Left lung (tissue), 10 donors: Measurements from ENCODE around the gene SUPT3H. TPM values are rescaled to one million over a fixed set of nuclear protein-coding genes. Genes with fewer than 3 reads are reported as not detected.

Experiments
- ATAC-seq: fragments of 200-7000 bp; cut with Tn5 transposase; one replicate; pipeline ENCODE4 v1.9.1; 2020; ENCODE audit warnings: moderate library complexity
- DNase-seq, 4 donors: peaks; one replicate each; pipeline ENCODE4 v3.0.0-alpha.2; 2013 to 2020
- H3K27ac ChIP-seq, 2 donors: fragments of 200-600 bp; sonication (generic) in 1 of 2; one replicate each; pipeline versions ENCODE4 v1.5.0 to v1.8.0; 2020 to 2021
- H3K27me3 ChIP-seq, 2 donors: fragments of 200-600 bp; sonication (generic) in 1 of 2; one replicate each; pipeline versions ENCODE4 v1.5.0 to v1.8.0; 2020 to 2021
- H3K36me3 ChIP-seq, 2 donors: fragments of 200-600 bp; sonication (generic) in 1 of 2; one replicate each; pipeline versions ENCODE4 v1.5.0 to v1.8.0; 2020 to 2021
- H3K4me1 ChIP-seq, 2 donors: fragments of 200-600 bp; one replicate each; pipeline ENCODE4 v1.8.0; 2021
- H3K4me3 ChIP-seq, 2 donors: fragments of 200-600 bp; sonication (generic) in 1 of 2; one replicate each; pipeline versions ENCODE4 v1.5.0 to v1.8.0; 2020 to 2021; ENCODE audit warnings: mild to moderate bottlenecking in 1 of 2
- H3K9me3 ChIP-seq, 2 donors: fragments of 200-600 bp; sonication (generic) in 1 of 2; one replicate each; pipeline versions ENCODE4 v1.5.0 to v1.8.0; 2020 to 2021
- CTCF ChIP-seq, 2 donors: fragments of 200-600 bp; sonication (generic) in 1 of 2; IDR thresholded peaks; one replicate each; pipeline versions ENCODE4 v1.5.0 to v1.8.0; 2021; ENCODE audit warnings: antibody characterized with exemption in 2 of 2
- intact Hi-C, 2 donors: fragments of 100-400 bp; cut with DNase I; formaldehyde crosslinking; loops; one replicate each; pipeline versions ENCODE4 v1.11.2 to v1.14.2; 2022
- polyA plus RNA-seq, 6 donors: library from polyadenylated mRNA; unstranded; fragments of 120-200 nt; gene quantifications; one replicate each; pipeline ENCODE4 v1.2.1, GENCODE V29; 2013; ENCODE audit not compliant: insufficient read length in 6 of 6
- total RNA-seq, 2 donors: library from RNA; stranded (reverse); fragmentation: NEBNext Ultra II Directional; extraction: Animal tissue kit (Norgen Biotek cat#: 25700); gene quantifications; one replicate each; pipeline ENCODE4 v1.2.1, GENCODE V29; 2021
- donor health status: DM: no; HTN: yes; CAD: no.
- donor health status: DM: no; HTN: no; CAD: no.

SUPT3H gene
- total and polyA plus RNA-seq, 8 donors: 4.7 to 33.0 (median 26.2) TPM

GRCh38 chr6:45012687-45013086 lies 365.0 kb downstream of the SUPT3H start:
- peaks cover 0 to 10% of the 10 kb centered on the region in 2 donors for H3K36me3 ChIP-seq
- no peak for TF ChIP-seq CTCF (IDR thresholded peaks at IDR 0.05)
- no peaks in the 10 kb centered on the region for H3K4me1 ChIP-seq
- intact Hi-C loops: no loop called here
- peaks cover 0 to 10% of the 10 kb centered on the region in 2 donors for H3K9me3 ChIP-seq
- no peak overlapping the region for H3K27ac ChIP-seq
- H3K4me3 ChIP-seq: no peak overlapping the region
- no peak for DNase-seq
- H3K27me3 ChIP-seq: no peaks in the 10 kb centered on the region
- ATAC-seq: no peak

- no peaks in the 10 kb centered on the region for H3K27me3 ChIP-seq
- no peak overlapping the region for H3K4me3 ChIP-seq
- H3K4me1 ChIP-seq: no peaks in the 10 kb centered on the region
- ATAC-seq (no peak), DNase-seq (no peak)
- H3K27ac ChIP-seq: no peak overlapping the region
- peaks cover 0 to 10% of the 10 kb centered on the region in 2 donors for H3K36me3 ChIP-seq
- H3K9me3 ChIP-seq: peaks cover 0 to 10% of the 10 kb centered on the region in 2 donors
- no peak for TF ChIP-seq CTCF (IDR thresholded peaks at IDR 0.05)
- intact Hi-C loops: no loop called here
Measured at GRCh38 chr6:45009576-45009975, 368.2 kb downstream of the SUPT3H start.

GRCh38 chr6:45006893-45007292 lies 370.8 kb downstream of the SUPT3H start:
- no peak for TF ChIP-seq CTCF (IDR thresholded peaks at IDR 0.05)
- intact Hi-C loops: no loop called here
- Histone ChIP-seq H3K27me3 (no peaks in the 10 kb centered on the region), H3K4me1 (no peaks in the 10 kb centered on the region), H3K9me3 (peaks cover 0 to 4% of the 10 kb centered on the region in 2 donors), H3K4me3 (no peak overlapping the region), H3K36me3 (no peaks in the 10 kb centered on the region), H3K27ac (no peak overlapping the region)
- DNase-seq (no peak), ATAC-seq (no peak)

GRCh38 chr6:45003961-45004360 lies 373.8 kb downstream of the SUPT3H start:
- ATAC-seq (no peak), DNase-seq (no peak)
- Histone ChIP-seq H3K27ac (no peak overlapping the region), H3K36me3 (no peaks in the 10 kb centered on the region), H3K9me3 (no peaks in the 10 kb centered on the region), H3K4me3 (no peak overlapping the region), H3K27me3 (no peaks in the 10 kb centered on the region), H3K4me1 (no peaks in the 10 kb centered on the region)
- TF ChIP-seq CTCF (IDR thresholded peaks at IDR 0.05): no peak
- intact Hi-C loops: no loop called here

GRCh38 chr6:45003387-45003786 lies 374.3 kb downstream of the SUPT3H start:
- ATAC-seq (no peak), DNase-seq (no peak)
- H3K4me1 ChIP-seq: no peaks in the 10 kb centered on the region
- no peaks in the 10 kb centered on the region for H3K27me3 ChIP-seq
- H3K4me3 ChIP-seq: no peak overlapping the region
- intact Hi-C loops: no loop called here
- H3K27ac ChIP-seq: no peak overlapping the region
- no peaks in the 10 kb centered on the region for H3K9me3 ChIP-seq
- TF ChIP-seq CTCF (IDR thresholded peaks at IDR 0.05): no peak
- no peaks in the 10 kb centered on the region for H3K36me3 ChIP-seq
